HT1080 (cell line): ENCODE measurements around the gene FKBP9. TPM values are rescaled to one million over a fixed set of nuclear protein-coding genes. Genes with fewer than 3 reads are reported as not detected.

Source experiments
- DNase-seq: peaks from one replicate; pipeline ENCODE4 v3.0.0-alpha.2; 2015; ENCODE audit warnings: low read depth
- small RNA-seq: library from RNA; depleted of rRNA; stranded (forward); fragments of <200 nt; gene quantifications from one replicate; pipeline ENCODE3, GENCODE V24; 2014
- total RNA-seq: library from RNA; depleted of rRNA; stranded (reverse); fragments of >200 nt; shearing (Covaris generic); gene quantifications from 2 replicates; pipeline ENCODE4 v1.2.3, GENCODE V29; 2014; rRNA removed

FKBP9 gene
- total RNA-seq, 1 experiment from 2014 or later = 47.6 TPM

DNA sequence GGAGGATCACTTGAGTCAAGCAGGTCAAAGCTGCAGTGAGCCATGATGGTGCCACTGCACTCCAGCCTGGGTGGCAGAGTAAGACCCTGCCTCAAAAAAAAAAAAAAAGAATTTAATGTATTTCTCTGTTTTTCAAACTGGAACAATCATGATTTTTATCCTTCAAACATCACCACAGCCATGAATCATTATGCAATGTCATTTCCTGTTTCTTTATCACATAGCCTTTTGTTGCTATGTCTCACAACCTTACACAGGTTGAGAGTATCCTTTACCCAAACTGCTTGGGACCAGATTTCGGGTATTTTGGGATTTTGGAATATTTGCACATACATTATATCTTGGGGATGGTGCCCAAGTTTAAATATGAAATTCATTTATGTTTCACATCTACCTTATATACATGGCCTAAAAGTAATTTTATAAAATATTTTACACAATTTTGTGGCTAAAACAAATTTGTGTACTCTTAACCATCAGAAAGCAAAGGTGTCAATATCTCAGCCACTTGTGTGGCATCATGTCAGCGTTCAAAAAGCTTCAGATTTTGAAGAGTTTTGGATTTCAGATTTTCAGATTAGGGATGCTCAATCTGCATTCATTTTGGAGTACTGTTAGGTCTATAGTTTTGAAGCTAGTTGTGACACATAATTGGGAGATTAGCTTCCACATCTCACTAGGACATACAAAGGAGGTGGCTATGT, 97.2 kb downstream of the FKBP9 start:
- DNase-seq = peak; percentile 69

DNA sequence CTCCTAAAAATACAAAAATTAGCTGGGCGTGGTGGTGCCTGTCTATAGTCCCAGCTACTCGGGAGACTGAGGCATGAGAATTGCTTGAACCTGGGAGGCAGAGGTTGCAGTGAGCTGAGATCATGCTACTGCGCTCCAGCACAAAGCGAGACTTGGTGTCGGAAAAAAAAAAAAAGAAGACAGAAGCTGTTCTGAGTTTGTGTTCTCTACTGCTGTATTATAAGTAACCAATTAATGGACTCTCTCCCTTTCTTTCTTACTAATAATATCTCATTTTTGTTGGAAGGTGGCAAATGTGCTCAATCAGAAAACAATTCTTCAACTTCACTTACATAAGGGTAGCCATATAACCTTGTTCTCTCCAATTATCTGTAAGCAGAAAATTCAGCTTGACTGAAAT, 97.9 kb downstream of the FKBP9 start:
- DNase-seq = no peak

Small RNAs within 50 kb of the gene (small RNA-seq; reads per million reads assigned to genes)
- gene AC083863.1 = not detected
- not detected for gene RN7SL505P
- not detected for gene RNU6-388P
- not detected for gene RPS29P14

Other genes starting within 250 kb of the FKBP9 start
- gene KBTBD2, start 65.7 kb upstream of the FKBP9 start, total RNA-seq = 28.0 and 32.9 TPM in 2 replicates
- gene NT5C3A, start 105.3 kb downstream of the FKBP9 start, total RNA-seq = 29.4 and 30.3 TPM in 2 replicates
- gene RP9, start 152.0 kb downstream of the FKBP9 start, total RNA-seq = 33.8 and 34.9 TPM in 2 replicates
- 1.2 and 4.2 TPM in 2 replicates for gene BBS9, start 172.1 kb downstream of the FKBP9 start, total RNA-seq